ENCODE results near the gene LTK.

The LTK gene

GRCh38 chr15:41530363-41530956 is 16.8 kb upstream of the LTK start:
- DNase-seq (ENCODE audit: low read depth, low spot score): no peak

- DNase-seq (ENCODE audit: low read depth, low spot score): no peak
Observed at GRCh38 chr15:41523097-41523496, 9.5 kb upstream of the LTK start.

GRCh38 chr15:41521614-41522013 is 8.0 kb upstream of the LTK start:
- no peak for DNase-seq (ENCODE audit: low read depth, low spot score)

GRCh38 chr15:41520636-41521035 is 7.0 kb upstream of the LTK start:
- DNase-seq (ENCODE audit: low read depth, low spot score): no peak

GRCh38 chr15:41517895-41518449 is 4.3 kb upstream of the LTK start:
- no peak for DNase-seq (ENCODE audit: low read depth, low spot score)

GRCh38 chr15:41512940-41513505 is 604 bp downstream of the LTK start:
- DNase-seq (ENCODE audit: low read depth, low spot score): no peak

- DNase-seq (ENCODE audit: low read depth, low spot score): no peak
Observed at GRCh38 chr15:41512512-41512939, 1.1 kb downstream of the LTK start.

GRCh38 chr15:41511899-41512369 is 1.7 kb downstream of the LTK start:
- DNase-seq (ENCODE audit: low read depth, low spot score): no peak

- DNase-seq (ENCODE audit: low read depth, low spot score): no peak
Observed at GRCh38 chr15:41511331-41511898, 2.2 kb downstream of the LTK start.

GRCh38 chr15:41510728-41511127 is 2.9 kb downstream of the LTK start:
- no peak for DNase-seq (ENCODE audit: low read depth, low spot score)

- DNase-seq (ENCODE audit: low read depth, low spot score): no peak
Observed at GRCh38 chr15:41507820-41508290, 5.8 kb downstream of the LTK start.

GRCh38 chr15:41506796-41507341 is 6.8 kb downstream of the LTK start:
- DNase-seq (ENCODE audit: low read depth, low spot score): no peak

- no peak for DNase-seq (ENCODE audit: low read depth, low spot score)
Observed at GRCh38 chr15:41505776-41506175, 7.9 kb downstream of the LTK start.

GRCh38 chr15:41504751-41505492 is 8.7 kb downstream of the LTK start:
- DNase-seq (ENCODE audit: low read depth, low spot score): no peak

- DNase-seq (ENCODE audit: low read depth, low spot score): no peak
Observed at GRCh38 chr15:41503669-41504010, 10.0 kb downstream of the LTK start.

- DNase-seq (ENCODE audit: low read depth, low spot score): no peak
Observed at GRCh38 chr15:41502795-41503668, 10.6 kb downstream of the LTK start.

GRCh38 chr15:41501931-41502794 is 11.5 kb downstream of the LTK start:
- DNase-seq (ENCODE audit: low read depth, low spot score): no peak

GRCh38 chr15:41501191-41501917 is 12.3 kb downstream of the LTK start:
- no peak for DNase-seq (ENCODE audit: low read depth, low spot score)

GRCh38 chr15:41499109-41499851 is 14.3 kb downstream of the LTK start:
- DNase-seq (ENCODE audit: low read depth, low spot score): no peak

Data from activated CD4-positive, CD25-positive, alpha-beta regulatory T cell treated with anti-CD3 and anti-CD28 coated beads, Interleukin-2, amount 50 U/mL, for 16 hours (primary cell).